HG03460 (cell line): ENCODE data around the gene SSBP3.
"Not testable (repeated sequence)": the region's sequence is repeated elsewhere in the genome, so short reads cannot be mapped to it uniquely, and the experiment has no call there.

ENCODE experiments used
- ATAC-seq: cut with Tn5 transposase; IDR thresholded peaks from one replicate; pipeline ENCODE4 v1.9.1; 2021; ENCODE audit not compliant: unreplicated experiment

Gene SSBP3

GRCh38 chr1:54252371-54252936, 153.7 kb downstream of the SSBP3 start:
- ATAC-seq: no peak

GRCh38 chr1:54250670-54251069, 155.5 kb downstream of the SSBP3 start:
- no peak for ATAC-seq

- ATAC-seq: no peak
Observed at GRCh38 chr1:54249819-54250435, 156.3 kb downstream of the SSBP3 start.

GRCh38 chr1:54248966-54249365, 157.2 kb downstream of the SSBP3 start:
- no peak for ATAC-seq

- no peak for ATAC-seq
Observed at GRCh38 chr1:54247863-54248515, 158.2 kb downstream of the SSBP3 start.

- no peak for ATAC-seq
Observed at GRCh38 chr1:54246116-54246721, 160.0 kb downstream of the SSBP3 start.

GRCh38 chr1:54245501-54245900, 160.7 kb downstream of the SSBP3 start:
- ATAC-seq: no peak

- ATAC-seq: no peak
Observed at GRCh38 chr1:54244655-54245054, 161.5 kb downstream of the SSBP3 start.

GRCh38 chr1:54243022-54243421, 163.2 kb downstream of the SSBP3 start:
- ATAC-seq: no peak

GRCh38 chr1:54241364-54241763, 164.8 kb downstream of the SSBP3 start:
- ATAC-seq: no peak

GRCh38 chr1:54240741-54241335, 165.4 kb downstream of the SSBP3 start:
- ATAC-seq: no peak

GRCh38 chr1:54239631-54240031, 166.6 kb downstream of the SSBP3 start:
- no peak for ATAC-seq

- ATAC-seq: no peak
Observed at GRCh38 chr1:54239035-54239383, 167.2 kb downstream of the SSBP3 start.

GRCh38 chr1:54238353-54239034, 167.7 kb downstream of the SSBP3 start:
- no peak for ATAC-seq

- ATAC-seq: no peak
Observed at GRCh38 chr1:54237586-54237985, 168.6 kb downstream of the SSBP3 start.

- no peak for ATAC-seq
Observed at GRCh38 chr1:54234284-54234683, 171.9 kb downstream of the SSBP3 start.

GRCh38 chr1:54233196-54233595, 173.0 kb downstream of the SSBP3 start:
- not testable (repeated sequence) for ATAC-seq

- no peak for ATAC-seq
Observed at GRCh38 chr1:54230507-54231339, 175.5 kb downstream of the SSBP3 start.

GRCh38 chr1:54229281-54229891, 176.8 kb downstream of the SSBP3 start:
- no peak for ATAC-seq

GRCh38 chr1:54228638-54229079, 177.5 kb downstream of the SSBP3 start:
- no peak for ATAC-seq
